ENCODE data around the gene ITGB7. TPM values are rescaled to one million over a fixed set of nuclear protein-coding genes. Genes with fewer than 3 reads are reported as not detected.

Gene ITGB7
- total and polyA plus RNA-seq, 2 donors (not counting 3 experiments of a cell fraction or from before 2014, with no cell fraction given) = 0.17 TPM; not detected in 1

GRCh38 chr12:53221203-53222080 lies 14.4 kb upstream of the ITGB7 start:
- peak; percentile 72 for DNase-seq (ENCODE audit: low read depth, low spot score)
- FAIRE-seq = no peak
- CTCF ChIA-PET = interaction anchor here (0.6 to 4.2 kb wide), 10 partner anchors 8 to 101 kb away, joined by 3 to 29 read pairs (median 4); partner anchors contain the start of genes AAAS, ESPL1, MYG1 and PFDN5
- POLR2A ChIA-PET = interaction anchor here (0.5 to 0.6 kb wide), 2 partner anchors 40 to 145 kb away, joined by 5 to 9 read pairs; no protein-coding TSS in a partner anchor
- Histone ChIP-seq H3K9ac (replicated peaks; ENCODE audit: extremely low read depth, insufficient read depth, low read length) (peak overlapping the region; percentile 57), H3K27me3 (ENCODE audit: control insufficient read depth in 2 of 2, insufficient read depth in 2 of 2, low read length in 2 of 2) (no peaks in the 10 kb centered on the region), H3K79me2 (ENCODE audit: control insufficient read depth, insufficient read depth, low read length) (no peaks in the 10 kb centered on the region), H3K4me2 (ENCODE audit: insufficient read depth, low read length) (peak overlapping the region; percentile 71), H3K27ac (ENCODE audit: insufficient read depth, low read depth, low read length) (peak overlapping the region; percentile 88), H3K4me3 (replicated peaks in 1 of 3; ENCODE audit: insufficient read depth in 1 of 3, low read depth in 1 of 3, low read length in 3 of 3) (peak overlapping the region; percentile 31 to 66 (median 40)), H3K36me3 (ENCODE audit: control insufficient read depth in 2 of 2, extremely low read depth in 1 of 2, insufficient read depth in 2 of 2, low read length in 2 of 2) (no peaks in the 10 kb centered on the region), H3K9me1 (replicated peaks; ENCODE audit: control insufficient read depth, extremely low read depth, insufficient read depth, low read length) (no peaks in the 10 kb centered on the region), H4K20me1 (replicated peaks; ENCODE audit: control insufficient read depth, extremely low read depth, insufficient read depth, low read length) (no peaks in the 10 kb centered on the region), H2AFZ (ENCODE audit: low read depth, low read length) (peak overlapping the region; percentile 65), H3K4me1 (ENCODE audit: control insufficient read depth, extremely low read depth, insufficient read depth, low read length) (peaks cover 42% of the 10 kb centered on the region), H3K9me3 (replicated peaks; ENCODE audit: control insufficient read depth, insufficient read depth, low read length) (no peaks in the 10 kb centered on the region)
- intact Hi-C loops (cut with micrococcal nuclease) = loop anchor here (1.0 to 5.0 kb wide), 7 partner anchors 7 to 281 kb away; partner anchors contain the start of genes AAAS, CSAD, ESPL1 and PFDN5
- TF ChIP-seq CTCF (IDR thresholded peaks at IDR 0.05; ENCODE audit: extremely low read depth in 1 of 2, insufficient read depth in 1 of 2, low read depth in 1 of 2, low read length in 2 of 2) (no peak), JUN (IDR thresholded peaks at IDR 0.05; ENCODE audit: borderline replicate concordance, insufficient read depth, insufficient read length, low read depth) (no peak), POLR2AphosphoS5 (IDR thresholded peaks at IDR 0.05; ENCODE audit: insufficient read depth, low read depth, low read length) (no peak), POLR2A (IDR thresholded peaks at IDR 0.05; ENCODE audit: low read depth, low read length) (no peak), GATA2 (IDR thresholded peaks at IDR 0.05; ENCODE audit: insufficient read depth, insufficient read length, low read depth, low read length) (no peak), EZH2 (IDR thresholded peaks at IDR 0.05; ENCODE audit: borderline replicate concordance, low read depth, low read length, severe bottlenecking) (no peak), MAX (IDR thresholded peaks at IDR 0.05; ENCODE audit: insufficient read depth, insufficient read length) (no peak), FOS (IDR thresholded peaks at IDR 0.05; ENCODE audit: borderline replicate concordance, insufficient read depth, low read length) (no peak), MYC (IDR thresholded peaks at IDR 0.05; ENCODE audit: low read depth, low read length) (no peak)
- dilution Hi-C loops (cut with MboI; ENCODE audit: extremely low pct_ligation_motif_present, low sequenced_read_pairs) = no loop called here
- TSS peak; percentile 86 for BruUV-seq (replicated peaks)

Measured in endothelial cell of umbilical vein (primary cell).